ENCODE measurements around the gene LCLAT1. TPM values are rescaled to one million over a fixed set of nuclear protein-coding genes. Genes with fewer than 3 reads are reported as not detected.

The LCLAT1 gene
- total RNA-seq, 4 donors from 2014 or later: 25.3 to 55.4 (median 43.1) TPM

DNA sequence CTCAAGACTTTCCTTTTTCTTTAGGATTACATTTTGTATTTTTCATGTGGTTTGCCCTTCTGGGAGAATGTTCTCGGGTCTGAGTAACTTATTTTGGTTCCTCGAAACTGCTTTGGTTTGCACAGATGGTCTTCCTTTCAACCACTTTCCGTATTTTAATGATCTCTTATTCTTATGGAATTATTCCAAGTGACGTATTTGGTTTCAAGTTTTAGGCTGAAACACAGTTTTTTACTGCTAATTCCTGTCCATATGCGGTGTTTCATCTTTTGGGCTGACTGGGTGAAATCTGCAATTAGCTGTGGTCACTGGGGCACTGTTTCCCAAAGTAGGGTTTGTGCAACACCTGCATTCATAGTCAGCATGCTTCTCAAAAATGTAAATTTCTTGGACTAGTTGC, 237.5 kb downstream of the LCLAT1 start:
- Histone ChIP-seq H3K36me3 (no peaks in the 10 kb centered on the region), H3K9me3 (no peaks in the 10 kb centered on the region), H3K4me3 (no peak overlapping the region), H3K4me1 (peaks cover 2 to 42% (median 15%) of the 10 kb centered on the region in 3 donors), H3K27ac (no peak overlapping the region), H3K27me3 (no peaks in the 10 kb centered on the region)
- TF ChIP-seq, protein P1, sequence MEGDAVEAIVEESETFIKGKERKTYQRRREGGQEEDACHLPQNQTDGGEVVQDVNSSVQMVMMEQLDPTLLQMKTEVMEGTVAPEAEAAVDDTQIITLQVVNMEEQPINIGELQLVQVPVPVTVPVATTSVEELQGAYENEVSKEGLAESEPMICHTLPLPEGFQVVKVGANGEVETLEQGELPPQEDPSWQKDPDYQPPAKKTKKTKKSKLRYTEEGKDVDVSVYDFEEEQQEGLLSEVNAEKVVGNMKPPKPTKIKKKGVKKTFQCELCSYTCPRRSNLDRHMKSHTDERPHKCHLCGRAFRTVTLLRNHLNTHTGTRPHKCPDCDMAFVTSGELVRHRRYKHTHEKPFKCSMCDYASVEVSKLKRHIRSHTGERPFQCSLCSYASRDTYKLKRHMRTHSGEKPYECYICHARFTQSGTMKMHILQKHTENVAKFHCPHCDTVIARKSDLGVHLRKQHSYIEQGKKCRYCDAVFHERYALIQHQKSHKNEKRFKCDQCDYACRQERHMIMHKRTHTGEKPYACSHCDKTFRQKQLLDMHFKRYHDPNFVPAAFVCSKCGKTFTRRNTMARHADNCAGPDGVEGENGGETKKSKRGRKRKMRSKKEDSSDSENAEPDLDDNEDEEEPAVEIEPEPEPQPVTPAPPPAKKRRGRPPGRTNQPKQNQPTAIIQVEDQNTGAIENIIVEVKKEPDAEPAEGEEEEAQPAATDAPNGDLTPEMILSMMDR (IDR thresholded peaks at IDR 0.05): no peak
- no peak for TF ChIP-seq POLR2AphosphoS5 (IDR thresholded peaks at IDR 0.05)
- no peak for TF ChIP-seq POLR2A (IDR thresholded peaks at IDR 0.05)
- no peak for TF ChIP-seq EP300 (IDR thresholded peaks at IDR 0.05)
- WGBS, 2 donors (ENCODE audit: low coverage in 1 of 2): 58 to 68% methylated on average over 5 of the region's 5 CpGs
- no peak for ATAC-seq

DNA sequence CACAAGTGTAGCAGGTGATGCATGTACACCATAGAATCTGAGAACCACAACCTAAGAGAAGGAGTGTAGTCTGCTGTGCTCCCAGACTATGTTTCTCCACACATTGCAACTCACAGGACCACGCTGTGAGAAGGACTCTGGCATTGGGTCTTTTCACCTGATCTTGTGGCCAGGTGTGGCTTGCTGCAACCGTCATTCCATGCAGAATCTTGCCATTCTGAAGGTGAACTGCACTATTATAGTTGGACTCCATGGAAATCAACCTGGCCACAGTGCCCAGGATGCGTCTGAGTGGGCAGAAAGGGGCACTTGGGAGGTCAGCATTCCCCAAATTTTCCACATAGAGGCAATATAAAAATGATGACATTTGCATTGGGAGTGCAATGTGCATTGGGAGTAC, 237.9 kb downstream of the LCLAT1 start:
- Histone ChIP-seq H3K9me3 (no peaks in the 10 kb centered on the region), H3K27me3 (no peaks in the 10 kb centered on the region), H3K27ac (no peak overlapping the region), H3K4me3 (no peak overlapping the region), H3K36me3 (no peaks in the 10 kb centered on the region), H3K4me1 (peaks cover 3 to 47% (median 18%) of the 10 kb centered on the region in 3 donors)
- no peak for ATAC-seq
- 80 to 100% methylated on average over 1 to 2 of the region's 3 CpGs for whole genome bisulfite sequencing, 2 donors (ENCODE audit: low coverage in 1 of 2)
- TF ChIP-seq, protein P1 (IDR thresholded peaks at IDR 0.05): no peak
- TF ChIP-seq POLR2AphosphoS5 (IDR thresholded peaks at IDR 0.05): no peak
- no peak for TF ChIP-seq EP300 (IDR thresholded peaks at IDR 0.05)
- no peak for TF ChIP-seq POLR2A (IDR thresholded peaks at IDR 0.05)

DNA sequence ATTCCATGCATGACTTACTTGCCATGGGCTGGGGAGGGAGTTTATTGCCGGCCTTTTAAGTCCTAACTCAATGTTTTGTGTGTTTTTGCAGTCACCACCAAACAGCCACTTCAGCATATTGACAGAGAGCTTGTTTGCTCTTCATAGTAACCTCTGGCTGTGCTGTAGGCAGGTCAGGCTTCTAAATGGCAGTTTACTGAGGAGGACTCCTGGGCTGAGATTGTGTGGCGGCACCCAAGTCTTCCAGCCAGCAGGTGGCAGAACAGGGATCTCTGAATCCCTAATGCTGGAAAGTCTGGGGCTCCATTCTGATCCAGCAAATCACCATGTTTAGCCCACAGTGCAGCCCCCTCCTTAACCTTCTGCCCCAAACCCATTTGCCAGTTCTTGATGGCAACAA, 239.0 kb downstream of the LCLAT1 start:
- Histone ChIP-seq H3K27ac (peak overlapping the region in 3 of 4 donors; percentile 23 to 89 (median 62)), H3K4me1 (peaks cover 3 to 57% (median 18%) of the 10 kb centered on the region in 3 donors), H3K9me3 (no peaks in the 10 kb centered on the region), H3K4me3 (no peak overlapping the region), H3K27me3 (no peaks in the 10 kb centered on the region), H3K36me3 (no peaks in the 10 kb centered on the region)
- WGBS, 2 donors (ENCODE audit: low coverage in 1 of 2): 100% methylated on average over 1 of the region's 2 CpGs; no CpG with 5 or more reads in 1 of the 2 donors
- TF ChIP-seq, protein P1 (IDR thresholded peaks at IDR 0.05): peak in 3 of 4 experiments; percentile 17 to 42 (median 40)
- no peak for TF ChIP-seq POLR2A (IDR thresholded peaks at IDR 0.05)
- ATAC-seq: no peak

DNA sequence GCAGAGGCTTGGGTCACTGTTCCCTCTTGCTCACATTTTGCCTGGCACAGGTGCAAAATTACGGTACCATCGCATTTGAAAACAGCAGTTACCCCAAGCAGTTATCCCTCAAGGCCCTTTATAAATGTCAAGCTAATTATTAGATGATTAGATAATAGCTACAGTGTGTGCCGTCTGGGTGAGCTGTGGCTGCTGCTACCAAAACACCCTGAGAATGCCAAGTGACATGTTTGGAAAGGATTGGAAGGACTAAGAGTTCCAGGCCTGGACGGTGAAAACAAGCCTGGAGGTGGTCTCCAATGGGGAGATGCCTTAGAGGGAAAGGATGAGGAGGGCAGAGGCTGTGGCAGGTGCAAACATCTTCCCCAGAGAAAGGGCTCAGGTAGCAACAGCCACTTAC, 239.6 kb downstream of the LCLAT1 start:
- Histone ChIP-seq H3K9me3 (no peaks in the 10 kb centered on the region), H3K36me3 (no peaks in the 10 kb centered on the region), H3K4me3 (no peak overlapping the region), H3K27me3 (no peaks in the 10 kb centered on the region), H3K27ac (peak overlapping the region; percentile 23 to 89 (median 68)), H3K4me1 (peaks cover 3 to 63% (median 18%) of the 10 kb centered on the region in 3 donors)
- WGBS, 2 donors (ENCODE audit: low coverage in 1 of 2): 10 to 58% methylated on average over 2 to 4 of the region's 4 CpGs
- ATAC-seq: no peak
- TF ChIP-seq EP300 (IDR thresholded peaks at IDR 0.05) (no peak), POLR2AphosphoS5 (IDR thresholded peaks at IDR 0.05) (peak; percentile 20)
- TF ChIP-seq, protein P1 (IDR thresholded peaks at IDR 0.05): no peak

DNA sequence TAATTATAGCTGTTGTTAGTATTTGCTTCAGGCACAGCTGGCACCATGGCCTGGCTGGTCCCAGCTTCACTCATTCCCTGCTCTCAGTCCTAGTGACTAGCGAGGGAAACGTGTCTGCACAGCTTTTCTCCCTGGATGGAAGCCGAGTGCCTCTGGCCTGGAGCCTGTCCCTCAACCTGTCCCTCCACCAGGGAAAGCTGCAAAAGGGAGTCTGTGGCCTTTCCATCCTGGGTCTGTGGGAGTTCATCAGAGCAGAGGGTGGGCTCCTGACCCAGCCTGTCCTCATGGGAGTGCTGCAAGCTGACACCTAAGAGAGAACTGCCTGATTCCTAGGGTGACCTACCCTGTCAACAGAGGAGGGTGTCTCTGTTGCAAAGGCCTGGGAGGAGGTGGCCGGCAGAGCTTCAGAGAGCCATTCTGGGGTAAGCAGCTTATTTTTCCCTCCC, 241.9 kb downstream of the LCLAT1 start:
- H3K4me3 ChIP-seq: no peak overlapping the region
- ATAC-seq: no peak
- H3K4me1 ChIP-seq: peaks cover 3 to 77% (median 27%) of the 10 kb centered on the region in 3 donors
- no peaks in the 10 kb centered on the region for H3K27me3 ChIP-seq
- no CpG with 5 or more reads among the region's 4 CpGs for WGBS, 2 donors (ENCODE audit: low coverage in 1 of 2)
- no peaks in the 10 kb centered on the region for H3K9me3 ChIP-seq
- no peaks in the 10 kb centered on the region for H3K36me3 ChIP-seq
- TF ChIP-seq EP300 (IDR thresholded peaks at IDR 0.05) (no peak), POLR2AphosphoS5 (IDR thresholded peaks at IDR 0.05) (peak; percentile 57), POLR2A (IDR thresholded peaks at IDR 0.05) (peak in 1 of 2 donors; percentile 13)
- TF ChIP-seq, protein P1 (IDR thresholded peaks at IDR 0.05): peak in 1 of 4 experiments; percentile 11
- peak overlapping the region; percentile 88 to 93 (median 91) for H3K27ac ChIP-seq
